Loucy (cell line): ENCODE results near the gene GTPBP2.
"Not testable (repeated sequence)": the region's sequence is repeated elsewhere in the genome, so short reads cannot be mapped to it uniquely, and the experiment has no call there.

Experiments
- H2AFZ ChIP-seq: fragments of 200-600 bp; sonication (generic); 2 replicates; pipeline ENCODE4 v1.6.0; 2016; ENCODE audit warnings: antibody characterized with exemption, mild to moderate bottlenecking, low read length, moderate library complexity
- H3F3A ChIP-seq: fragments of 200-600 bp; 2 replicates; pipeline ENCODE4 v1.6.0; 2016; ENCODE audit warnings: antibody characterized with exemption, low read depth, mild to moderate bottlenecking
- H3K27me3 ChIP-seq: fragments of 200-600 bp; sonication (generic); 2 replicates; pipeline ENCODE4 v1.6.1; 2014; ENCODE audit warnings: low read length, mild to moderate bottlenecking; ENCODE audit not compliant: insufficient read depth, poor library complexity, severe bottlenecking
- H3K36me3 ChIP-seq: fragments of 200-600 bp; sonication (generic); 2 replicates; pipeline ENCODE4 v1.6.1; 2016; ENCODE audit warnings: low read length; ENCODE audit not compliant: insufficient read depth
- H3K4me1 ChIP-seq: fragments of 200-600 bp; sonication (generic); 2 replicates; pipeline ENCODE4 v1.5.1; 2014; ENCODE audit warnings: low read length, mild to moderate bottlenecking; ENCODE audit not compliant: insufficient read depth, poor library complexity, severe bottlenecking
- H3K4me2 ChIP-seq: fragments of 200-600 bp; sonication (generic); 2 replicates; pipeline ENCODE4 v1.6.0; 2014; ENCODE audit warnings: antibody characterized with exemption, low read length, low read depth, mild to moderate bottlenecking; ENCODE audit not compliant: poor library complexity, severe bottlenecking
- H3K4me3 ChIP-seq: fragments of 200-600 bp; sonication (generic); 2 replicates; pipeline ENCODE4 v1.5.1; 2014; ENCODE audit warnings: low read length, mild to moderate bottlenecking, mixed read lengths; ENCODE audit not compliant: poor library complexity, severe bottlenecking
- H3K79me2 ChIP-seq: fragments of 200-600 bp; sonication (generic); 2 replicates; pipeline ENCODE4 v1.6.1; 2014; ENCODE audit warnings: low read length; ENCODE audit not compliant: insufficient read depth
- H3K9ac ChIP-seq: fragments of 200-600 bp; sonication (generic); 2 replicates; pipeline ENCODE4 v1.6.0; 2014; ENCODE audit warnings: mild to moderate bottlenecking, low read depth, low read length, moderate library complexity; ENCODE audit not compliant: poor library complexity, severe bottlenecking
- H3K9me2 ChIP-seq: fragments of 200-600 bp; sonication (generic); replicated peaks from 2 replicates; pipeline ENCODE4 v1.6.1; 2016; ENCODE audit warnings: low read depth, low read length, mixed read lengths
- H3K9me3 ChIP-seq: fragments of 200-600 bp; sonication (generic); 2 replicates; pipeline ENCODE4 v1.6.1; 2014; ENCODE audit warnings: mild to moderate bottlenecking, antibody characterized with exemption, low read length, low read depth; ENCODE audit not compliant: insufficient read depth
- H4K20me1 ChIP-seq: fragments of 200-600 bp; sonication (generic); 2 replicates; pipeline ENCODE4 v1.6.0; 2014; ENCODE audit warnings: antibody characterized with exemption, low read length, mild to moderate bottlenecking; ENCODE audit not compliant: insufficient read depth, poor library complexity, severe bottlenecking
- EZH2phosphoT487 ChIP-seq: fragments of 200-600 bp; IDR thresholded peaks from 2 replicates; pipeline ENCODE4 v1.6.1; 2018; ENCODE audit warnings: antibody characterized with exemption, mild to moderate bottlenecking, moderate library complexity, borderline replicate concordance
- TF ChIP-seq, protein P1 (sequence below): fragments of 200-600 bp; sonication (generic); conservative IDR thresholded peaks from 2 replicates; pipeline ENCODE4 v1.5.1; 2014; ENCODE audit warnings: mild to moderate bottlenecking, antibody characterized with exemption, low read length

Gene GTPBP2

GRCh38 chr6:43665376-43665775, 36.3 kb upstream of the GTPBP2 start:
- no peak overlapping the region for H3K9ac ChIP-seq
- no peak overlapping the region for H2AFZ ChIP-seq
- H3K27me3 ChIP-seq: no peaks in the 10 kb centered on the region
- H3K4me3 ChIP-seq: no peak overlapping the region
- H3F3A ChIP-seq: no peaks in the 10 kb centered on the region
- TF ChIP-seq EZH2phosphoT487: no peak
- TF ChIP-seq, protein P1, sequence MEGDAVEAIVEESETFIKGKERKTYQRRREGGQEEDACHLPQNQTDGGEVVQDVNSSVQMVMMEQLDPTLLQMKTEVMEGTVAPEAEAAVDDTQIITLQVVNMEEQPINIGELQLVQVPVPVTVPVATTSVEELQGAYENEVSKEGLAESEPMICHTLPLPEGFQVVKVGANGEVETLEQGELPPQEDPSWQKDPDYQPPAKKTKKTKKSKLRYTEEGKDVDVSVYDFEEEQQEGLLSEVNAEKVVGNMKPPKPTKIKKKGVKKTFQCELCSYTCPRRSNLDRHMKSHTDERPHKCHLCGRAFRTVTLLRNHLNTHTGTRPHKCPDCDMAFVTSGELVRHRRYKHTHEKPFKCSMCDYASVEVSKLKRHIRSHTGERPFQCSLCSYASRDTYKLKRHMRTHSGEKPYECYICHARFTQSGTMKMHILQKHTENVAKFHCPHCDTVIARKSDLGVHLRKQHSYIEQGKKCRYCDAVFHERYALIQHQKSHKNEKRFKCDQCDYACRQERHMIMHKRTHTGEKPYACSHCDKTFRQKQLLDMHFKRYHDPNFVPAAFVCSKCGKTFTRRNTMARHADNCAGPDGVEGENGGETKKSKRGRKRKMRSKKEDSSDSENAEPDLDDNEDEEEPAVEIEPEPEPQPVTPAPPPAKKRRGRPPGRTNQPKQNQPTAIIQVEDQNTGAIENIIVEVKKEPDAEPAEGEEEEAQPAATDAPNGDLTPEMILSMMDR: no peak
- H3K4me2 ChIP-seq: no peak overlapping the region
- H3K79me2 ChIP-seq: no peaks in the 10 kb centered on the region
- H4K20me1 ChIP-seq: no peaks in the 10 kb centered on the region
- no peaks in the 10 kb centered on the region for H3K9me2 ChIP-seq
- H3K36me3 ChIP-seq: no peaks in the 10 kb centered on the region
- no peaks in the 10 kb centered on the region for H3K9me3 ChIP-seq
- peaks cover 3% of the 10 kb centered on the region for H3K4me1 ChIP-seq

DNA sequence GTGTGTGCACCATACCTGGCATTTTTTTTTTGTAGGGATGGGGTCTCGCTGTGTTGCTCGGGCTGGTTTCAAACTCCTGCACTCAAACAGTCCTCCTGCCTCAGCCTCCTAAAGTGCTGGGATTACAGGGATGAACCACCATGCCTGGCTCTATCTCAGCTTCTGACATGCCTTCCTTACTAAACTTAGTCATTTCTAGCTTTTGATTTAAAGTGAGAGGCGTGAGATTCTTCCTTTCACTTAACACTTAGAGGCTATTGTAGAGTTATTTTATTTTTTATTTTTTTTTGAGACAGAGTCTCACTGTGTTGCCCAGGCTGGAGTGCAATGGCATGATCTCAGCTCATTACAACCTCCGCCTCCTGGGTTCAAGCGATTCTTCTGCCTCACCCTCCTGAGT, 33.9 kb upstream of the GTPBP2 start:
- H3K9me3 ChIP-seq, H2AFZ ChIP-seq, H3K79me2 ChIP-seq, H3K4me2 ChIP-seq, H4K20me1 ChIP-seq, H3F3A ChIP-seq, H3K4me1 ChIP-seq, H3K27me3 ChIP-seq, H3K4me3 ChIP-seq, H3K9ac ChIP-seq, H3K36me3 ChIP-seq, H3K9me2 ChIP-seq: not testable (repeated sequence)

GRCh38 chr6:43658161-43658560, 29.1 kb upstream of the GTPBP2 start:
- H3K36me3 ChIP-seq: no peaks in the 10 kb centered on the region
- no peaks in the 10 kb centered on the region for H3K9me2 ChIP-seq
- no peaks in the 10 kb centered on the region for H3K79me2 ChIP-seq
- H4K20me1 ChIP-seq: no peaks in the 10 kb centered on the region
- no peaks in the 10 kb centered on the region for H3K4me1 ChIP-seq
- H3K9me3 ChIP-seq: no peaks in the 10 kb centered on the region
- no peak overlapping the region for H2AFZ ChIP-seq
- H3K9ac ChIP-seq: no peak overlapping the region
- H3K4me2 ChIP-seq: no peak overlapping the region
- no peaks in the 10 kb centered on the region for H3K27me3 ChIP-seq
- no peak overlapping the region for H3K4me3 ChIP-seq
- TF ChIP-seq, protein P1: no peak
- TF ChIP-seq EZH2phosphoT487: no peak
- no peaks in the 10 kb centered on the region for H3F3A ChIP-seq

- H2AFZ ChIP-seq: no peak overlapping the region
- H3K4me2 ChIP-seq: no peak overlapping the region
- TF ChIP-seq, protein P1: no peak
- TF ChIP-seq EZH2phosphoT487: no peak
- H3K9me2 ChIP-seq: no peaks in the 10 kb centered on the region
- no peak overlapping the region for H3K9ac ChIP-seq
- no peak overlapping the region for H3K4me3 ChIP-seq
- no peaks in the 10 kb centered on the region for H3K4me1 ChIP-seq
- no peaks in the 10 kb centered on the region for H3F3A ChIP-seq
- no peaks in the 10 kb centered on the region for H3K9me3 ChIP-seq
- no peaks in the 10 kb centered on the region for H3K79me2 ChIP-seq
- H3K36me3 ChIP-seq: no peaks in the 10 kb centered on the region
- no peaks in the 10 kb centered on the region for H4K20me1 ChIP-seq
- no peaks in the 10 kb centered on the region for H3K27me3 ChIP-seq
Observed at GRCh38 chr6:43657221-43657802, 28.2 kb upstream of the GTPBP2 start.

- not testable (repeated sequence) for H3F3A ChIP-seq, H3K4me1 ChIP-seq, H3K9ac ChIP-seq, H3K9me3 ChIP-seq, H2AFZ ChIP-seq, H3K27me3 ChIP-seq, H3K4me3 ChIP-seq, H3K4me2 ChIP-seq, H3K9me2 ChIP-seq, H4K20me1 ChIP-seq, H3K79me2 ChIP-seq, H3K36me3 ChIP-seq
Observed at GRCh38 chr6:43652822-43653221, 23.8 kb upstream of the GTPBP2 start.
